ENCODE results near the gene AFF2.

The AFF2 gene

DNA sequence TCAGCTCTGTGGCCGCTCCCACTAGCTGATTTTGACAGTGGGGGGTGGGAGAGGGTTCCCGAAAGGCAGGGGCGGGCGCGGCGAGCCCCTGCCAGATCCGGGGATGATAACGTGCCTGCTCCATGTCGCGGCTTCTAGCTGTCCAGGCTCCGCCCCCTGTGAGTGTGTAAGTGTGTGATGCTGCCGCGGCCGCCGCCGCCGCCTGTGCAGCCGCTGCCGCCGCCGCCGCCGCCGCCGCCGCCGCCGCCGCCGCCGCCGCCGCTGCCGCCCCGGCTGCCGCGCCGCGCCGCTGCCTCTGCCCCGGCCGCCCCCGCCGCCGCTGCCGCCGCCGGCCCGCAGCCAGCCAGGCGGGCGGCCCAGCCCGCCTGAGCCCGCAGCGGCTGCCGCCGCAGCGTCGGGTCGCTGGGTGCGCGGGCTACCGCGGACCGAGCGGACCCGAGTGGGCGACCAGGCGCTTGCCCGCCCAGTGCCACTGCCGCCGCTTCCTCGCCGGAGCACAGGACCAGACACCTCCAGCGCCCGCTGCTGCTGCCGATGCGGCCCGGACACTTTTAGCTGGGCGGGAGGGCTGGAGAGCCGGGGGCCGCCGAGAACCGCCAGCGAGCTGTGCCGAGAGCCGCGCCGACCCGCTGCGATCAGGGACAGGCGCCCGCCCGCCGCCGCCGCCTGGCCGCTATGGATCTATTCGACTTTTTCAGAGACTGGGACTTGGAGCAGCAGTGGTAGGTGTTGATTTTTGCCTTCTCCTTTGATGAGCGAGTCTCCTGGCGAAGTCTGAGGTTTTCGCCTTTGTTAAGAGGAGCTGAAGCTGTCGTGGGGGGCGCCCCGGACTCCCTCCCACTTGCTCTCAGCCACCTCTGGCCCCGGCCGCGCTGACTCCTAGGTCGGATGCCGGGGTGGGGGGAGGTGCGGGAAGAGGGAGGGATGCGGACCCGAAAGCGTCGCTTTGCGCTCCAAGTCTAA is at the start of gene AFF2:
TSS of gene AFF2 (plus strand) at position 195 of the 963 bp plus-strand sequence. CDS start at position 676, 481 bp downstream.
- DNase-seq, result no peak

DNA sequence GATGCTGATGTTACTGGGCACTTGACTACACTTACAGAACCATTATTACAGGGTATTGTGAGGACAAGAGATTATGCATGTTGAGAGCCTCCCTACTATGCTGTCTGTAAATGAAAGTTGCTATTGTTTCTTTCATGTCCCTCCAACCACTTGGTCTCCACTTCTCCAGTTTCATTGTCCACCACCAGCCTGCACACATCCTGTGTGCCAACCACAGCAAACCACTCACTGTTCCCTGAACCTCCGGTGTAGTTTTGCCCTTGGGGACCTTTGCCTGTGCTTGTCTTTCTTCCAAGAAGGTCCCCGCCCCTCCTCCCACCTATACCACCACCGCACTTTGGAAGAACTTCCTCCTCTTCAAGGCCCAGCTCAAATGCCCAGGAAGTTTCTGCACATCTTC is 43.1 kb upstream of the AFF2 start:
- no peak for DNase-seq

DNA sequence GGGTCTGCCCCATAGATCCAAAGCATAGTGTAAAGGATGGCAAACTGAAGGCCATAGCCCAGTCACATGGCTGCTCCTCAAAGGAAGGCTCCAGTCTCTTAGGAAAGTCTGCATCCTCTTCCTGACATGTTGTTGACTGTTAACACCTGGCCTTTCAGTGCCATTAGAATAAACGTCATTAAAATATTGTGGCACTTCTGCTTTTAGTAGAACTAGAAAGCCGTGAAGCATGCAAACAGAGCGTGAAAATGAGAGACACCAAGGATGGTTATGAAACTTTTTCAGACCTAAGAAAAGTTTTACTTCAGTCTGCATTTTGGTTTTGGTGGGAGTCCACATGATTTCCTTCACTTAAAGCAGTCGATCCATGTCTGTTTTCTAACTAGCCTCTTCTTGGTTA is 41.1 kb upstream of the AFF2 start:
- no peak for DNase-seq

DNA sequence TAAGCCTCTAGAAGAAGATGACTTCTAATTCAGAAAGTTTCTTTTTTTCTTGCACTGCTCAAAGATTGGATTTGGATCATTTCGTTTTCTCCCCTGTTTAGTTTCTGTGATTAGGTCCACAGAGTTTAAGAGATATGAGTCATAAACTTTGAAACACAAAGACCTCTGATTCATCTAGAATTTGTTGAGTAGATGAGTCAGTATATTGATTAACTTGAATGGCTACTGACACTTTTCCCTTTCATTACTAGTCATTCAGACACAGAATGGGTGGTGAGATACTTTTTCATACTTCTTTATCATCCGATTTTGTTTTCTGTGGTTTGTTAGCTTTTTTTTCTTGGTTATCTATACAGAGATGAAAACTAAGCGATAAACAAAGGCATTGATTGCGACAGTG is 34.1 kb upstream of the AFF2 start:
- DNase-seq, result no peak

DNA sequence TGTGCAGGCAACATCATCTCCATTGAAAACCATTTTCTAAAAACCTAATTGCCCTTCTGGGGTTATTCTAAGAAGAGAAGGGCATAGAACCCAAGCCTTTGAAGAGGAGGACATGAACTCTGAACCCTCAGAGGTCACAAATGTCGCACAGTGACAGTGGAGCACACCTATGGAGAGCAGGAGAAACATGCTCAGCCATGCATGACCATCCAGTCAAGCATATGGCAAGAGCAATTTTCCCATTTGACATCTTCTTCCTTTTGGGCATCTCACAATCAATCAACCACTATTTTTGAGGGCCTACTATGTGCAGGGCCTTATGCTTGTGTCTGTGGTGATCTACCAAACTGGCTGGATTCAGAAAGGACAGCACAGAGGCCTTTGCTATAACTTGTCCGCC is 30.1 kb upstream of the AFF2 start:
- no peak for DNase-seq

DNA sequence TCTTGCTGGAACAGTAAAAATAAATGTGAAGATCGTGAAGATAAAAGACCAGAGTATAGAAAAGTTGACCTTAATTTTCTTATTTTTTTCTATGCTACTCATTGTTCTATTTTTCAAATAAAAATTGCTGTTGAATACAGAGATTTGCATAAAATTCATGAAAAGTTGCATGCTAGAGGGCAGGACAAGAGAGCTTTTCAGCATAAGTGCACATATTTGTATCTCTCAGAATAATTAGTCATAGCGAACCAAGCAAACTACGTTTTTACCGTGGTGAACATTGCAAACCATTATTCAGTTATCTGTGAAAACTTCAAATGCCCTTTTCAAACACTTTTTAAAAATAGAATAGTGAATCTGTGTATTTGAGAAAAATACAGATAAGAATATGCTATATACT is 26.4 kb upstream of the AFF2 start:
- DNase-seq, result no peak

DNA sequence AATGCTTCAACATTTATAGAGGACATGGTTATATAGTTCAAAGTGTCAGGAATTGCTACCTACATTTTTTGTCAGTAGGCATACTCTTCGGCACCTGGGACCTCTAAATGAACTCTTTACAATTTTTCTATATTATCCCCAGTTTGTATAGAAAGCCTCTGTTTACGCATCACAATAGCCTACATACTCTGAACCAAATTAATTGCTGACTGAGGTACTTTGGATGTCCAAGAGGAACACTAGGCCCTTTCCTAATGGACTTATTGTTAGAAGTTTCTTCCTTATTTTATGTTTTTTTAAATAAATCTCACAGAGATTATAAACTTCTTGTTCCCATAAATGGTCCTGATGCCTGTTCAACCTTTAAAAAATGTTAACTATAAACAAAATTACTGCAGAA is 8.4 kb upstream of the AFF2 start:
- no peak for DNase-seq

DNA sequence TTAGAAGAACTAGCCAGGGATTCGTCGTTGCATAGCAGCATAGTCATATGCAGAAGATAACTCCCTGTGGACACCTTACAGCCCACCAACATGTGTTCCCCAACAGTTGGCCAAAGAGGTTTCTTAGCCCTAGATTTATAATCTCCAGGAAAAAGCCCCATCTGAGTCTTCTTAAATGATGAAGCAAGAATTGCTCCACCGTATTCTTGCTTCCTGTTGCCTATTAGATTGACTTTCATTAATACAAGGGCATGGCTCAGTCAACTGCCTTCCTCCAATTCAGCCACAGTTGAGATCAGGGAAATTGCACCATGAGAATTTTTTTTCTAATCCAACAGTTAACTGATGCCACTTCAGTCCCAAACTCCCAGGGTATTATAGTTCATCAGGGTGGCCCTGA is 5.2 kb upstream of the AFF2 start:
- DNase-seq, result no peak

DNA sequence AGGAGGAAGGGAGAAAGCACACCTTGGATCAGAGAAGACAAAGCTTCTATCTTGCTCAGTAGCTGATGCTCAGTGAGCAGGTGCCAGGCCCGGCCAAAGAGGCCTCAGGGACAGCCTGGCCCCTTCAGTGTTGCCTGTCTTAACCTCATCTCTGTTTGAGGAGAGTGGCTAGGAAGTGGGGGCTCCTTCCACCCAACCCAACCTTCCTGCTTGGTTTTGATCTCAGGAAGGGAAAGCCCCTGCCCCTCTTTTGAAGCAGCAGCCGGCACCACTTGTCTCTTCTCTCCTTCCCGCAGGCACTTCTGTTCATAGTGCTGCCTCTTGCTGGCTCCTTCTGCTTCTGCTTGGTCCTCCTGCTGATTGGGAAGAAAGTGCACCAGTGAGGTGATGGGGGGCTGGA is 2.4 kb upstream of the AFF2 start:
- no peak for DNase-seq

DNA sequence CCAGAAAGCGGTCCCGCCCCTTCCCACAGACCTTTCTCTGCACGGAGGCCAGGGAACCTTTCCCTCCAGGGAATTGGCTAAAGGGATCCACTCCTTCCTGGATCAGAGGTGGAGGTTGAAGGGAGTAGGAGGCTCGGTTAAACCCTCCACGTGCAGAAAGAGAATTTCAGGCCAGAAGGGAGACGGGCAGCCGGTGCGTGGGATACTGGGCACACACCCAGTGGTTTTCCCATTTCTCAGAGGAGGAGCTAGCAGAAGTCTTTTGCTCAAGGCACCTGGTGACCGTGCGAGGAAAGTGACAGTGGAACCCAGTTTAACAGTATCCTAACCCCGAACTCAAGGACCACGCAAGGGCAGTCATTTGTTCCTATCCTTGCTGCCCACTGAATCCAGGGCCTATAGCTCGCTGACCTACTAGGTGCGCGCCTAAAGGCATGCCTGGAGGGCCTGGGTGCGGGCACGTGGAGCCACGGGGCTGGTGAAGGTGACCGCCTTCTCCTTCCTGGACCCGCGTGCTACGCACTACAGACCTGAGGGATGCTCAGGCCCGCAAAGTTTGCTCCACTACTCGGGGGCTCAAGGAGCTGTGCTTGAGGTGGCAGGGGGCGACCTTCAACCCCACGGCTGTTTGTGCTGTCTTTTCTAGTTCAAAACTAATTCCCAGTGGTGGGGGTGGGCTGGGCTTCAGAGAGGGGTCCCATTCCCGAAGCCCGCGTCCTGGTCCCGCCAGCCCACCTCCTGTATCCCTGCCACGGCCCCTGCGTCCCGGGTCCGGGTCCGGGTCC is 587 bp upstream of the AFF2 start:
- no peak for DNase-seq

DNA sequence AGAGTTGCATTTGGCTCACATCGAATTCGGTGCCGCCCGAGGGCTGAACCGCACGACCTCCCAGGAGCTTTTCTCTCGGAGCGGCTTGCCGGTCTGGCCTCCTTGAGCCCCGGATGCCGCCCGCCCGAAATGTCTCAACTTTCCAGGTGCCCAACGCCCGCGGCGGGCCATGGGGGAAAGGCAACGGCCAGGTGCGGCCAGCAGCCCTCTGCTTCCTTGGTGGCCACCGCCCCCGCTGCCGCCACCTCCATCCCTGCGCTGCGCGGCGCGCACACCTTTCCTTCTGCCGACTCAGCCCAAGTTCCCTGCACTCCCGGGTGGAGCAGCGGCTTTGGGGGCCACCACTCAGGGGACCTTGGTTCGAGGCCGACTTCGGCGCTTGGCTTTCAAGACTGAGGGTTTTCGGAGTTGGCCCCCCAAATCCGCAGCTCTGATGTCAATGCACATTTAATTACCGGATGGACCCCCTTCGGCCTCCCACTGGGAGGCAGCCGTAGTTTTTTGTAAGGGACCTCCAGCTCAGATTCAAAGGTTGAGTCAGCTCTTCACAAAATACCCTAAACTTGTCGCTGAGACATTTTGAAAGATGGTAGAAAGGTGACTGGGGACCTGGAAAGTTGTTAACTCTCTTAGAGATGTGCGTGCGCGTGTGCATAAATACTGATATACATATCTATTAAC is 1.1 kb downstream of the AFF2 start:
- DNase-seq, result no peak

DNA sequence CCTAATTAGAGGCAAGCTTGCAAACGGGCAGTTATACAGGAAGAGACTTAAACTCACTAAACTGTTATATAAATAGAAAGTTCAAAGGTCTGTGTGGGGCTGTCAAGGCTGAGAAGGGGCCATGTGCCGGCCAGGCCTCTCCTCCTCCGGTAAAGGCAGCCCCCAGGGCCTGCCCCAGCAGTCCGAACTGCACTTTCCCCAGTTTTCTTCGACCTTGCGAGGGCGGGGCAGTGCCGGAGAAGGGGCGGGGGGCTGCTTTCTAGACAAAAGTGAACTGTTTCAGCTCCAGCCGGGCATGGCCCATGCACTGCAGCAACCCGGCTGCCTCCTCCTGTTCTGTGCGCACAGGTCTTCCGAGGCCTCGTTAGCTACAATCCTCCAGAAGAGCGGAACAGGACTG is 4.1 kb downstream of the AFF2 start:
- no peak for DNase-seq

DNA sequence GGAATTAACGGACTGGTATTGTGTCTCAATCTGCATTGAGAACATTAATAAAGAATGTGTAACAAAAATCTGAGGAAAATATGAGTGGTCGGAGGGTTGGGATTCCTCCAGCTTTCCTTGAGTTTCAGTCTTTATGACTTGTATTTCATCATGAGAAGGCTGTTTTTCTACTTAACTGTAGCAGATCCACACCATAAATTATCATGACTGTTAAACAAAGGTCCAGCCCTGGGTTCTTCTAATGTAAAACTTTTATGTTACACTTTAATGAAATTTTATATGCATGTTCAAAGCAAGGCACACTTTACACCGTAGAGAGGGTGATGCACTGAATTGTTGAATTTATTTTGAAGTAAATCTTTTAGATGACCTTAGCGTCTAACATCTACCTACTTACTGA is 7.0 kb downstream of the AFF2 start:
- no peak for DNase-seq

DNA sequence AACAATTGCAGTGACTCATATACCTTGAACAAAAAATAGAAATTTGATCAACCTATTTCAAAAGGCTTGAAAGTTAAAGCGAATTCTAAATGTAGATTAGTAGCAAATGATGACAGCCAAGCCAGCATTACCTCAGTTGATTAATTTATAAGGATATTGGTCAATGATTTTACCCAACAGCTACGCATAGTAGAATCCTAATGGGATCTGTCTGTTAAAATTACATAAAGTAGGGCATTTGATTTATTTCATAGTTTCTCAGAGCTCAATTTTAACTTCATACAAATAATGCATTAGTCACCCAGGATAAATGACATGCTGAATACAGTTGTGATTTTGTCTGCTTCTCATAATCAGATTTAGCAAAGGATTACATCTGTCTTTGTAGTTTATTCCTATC is 12.0 kb downstream of the AFF2 start:
- DNase-seq, result no peak

DNA sequence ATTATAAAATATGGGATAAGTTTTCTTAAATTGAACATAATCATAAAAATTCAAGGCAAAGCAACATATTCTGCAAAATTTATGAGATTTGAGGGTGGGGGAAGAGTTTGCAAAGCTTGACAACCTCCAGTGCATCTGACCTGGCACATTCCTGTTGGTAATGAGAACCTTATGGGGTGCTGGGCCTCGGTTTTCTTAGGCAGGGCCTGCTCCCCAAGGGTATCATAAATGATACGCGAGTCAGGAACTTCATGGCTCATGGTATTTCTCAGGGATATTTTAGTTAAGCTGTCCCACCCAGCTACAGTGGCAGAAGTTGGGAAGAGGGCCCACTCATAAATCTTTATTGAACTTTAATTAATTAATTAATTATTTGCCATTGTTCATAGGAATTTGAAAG is 13.2 kb downstream of the AFF2 start:
- DNase-seq, result no peak

DNA sequence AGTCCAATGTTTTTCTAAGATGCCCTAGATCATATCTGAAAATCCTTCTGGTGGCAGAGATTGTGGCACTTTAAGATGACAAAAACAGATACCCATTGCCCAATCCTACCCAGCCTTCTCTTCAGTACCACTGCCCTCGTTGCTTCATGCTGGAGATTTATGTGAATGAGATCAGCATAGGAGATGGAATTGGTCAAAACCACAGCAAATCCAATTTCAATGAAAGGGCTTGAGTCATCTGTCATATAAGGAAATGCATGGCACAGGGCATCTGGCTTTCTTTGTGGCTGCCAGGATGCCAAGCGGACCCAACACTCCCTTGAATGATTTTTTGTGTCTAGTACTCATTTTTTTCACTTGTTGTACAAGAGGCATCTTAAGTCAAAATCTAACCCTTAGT is 16.8 kb downstream of the AFF2 start:
- DNase-seq, result no peak

DNA sequence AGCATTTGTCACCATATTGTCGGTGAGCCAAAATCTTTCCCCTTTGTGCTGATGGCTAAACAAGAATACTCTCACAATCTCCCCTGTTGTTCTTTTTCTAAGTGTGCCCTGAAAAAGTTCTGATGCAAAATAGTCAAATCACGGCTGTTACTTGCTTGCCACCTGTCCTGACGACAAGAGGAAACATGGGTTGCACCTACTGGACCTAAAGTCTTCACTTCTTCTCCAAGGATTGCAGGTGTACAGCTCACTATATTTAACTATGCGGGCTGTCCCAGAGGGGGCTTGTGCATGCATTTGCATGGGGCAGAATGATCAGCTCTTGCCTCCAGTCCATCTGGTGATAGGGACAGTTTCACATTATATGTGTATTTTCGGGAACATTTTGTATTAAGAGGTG is 21.6 kb downstream of the AFF2 start:
- DNase-seq, result no peak

DNA sequence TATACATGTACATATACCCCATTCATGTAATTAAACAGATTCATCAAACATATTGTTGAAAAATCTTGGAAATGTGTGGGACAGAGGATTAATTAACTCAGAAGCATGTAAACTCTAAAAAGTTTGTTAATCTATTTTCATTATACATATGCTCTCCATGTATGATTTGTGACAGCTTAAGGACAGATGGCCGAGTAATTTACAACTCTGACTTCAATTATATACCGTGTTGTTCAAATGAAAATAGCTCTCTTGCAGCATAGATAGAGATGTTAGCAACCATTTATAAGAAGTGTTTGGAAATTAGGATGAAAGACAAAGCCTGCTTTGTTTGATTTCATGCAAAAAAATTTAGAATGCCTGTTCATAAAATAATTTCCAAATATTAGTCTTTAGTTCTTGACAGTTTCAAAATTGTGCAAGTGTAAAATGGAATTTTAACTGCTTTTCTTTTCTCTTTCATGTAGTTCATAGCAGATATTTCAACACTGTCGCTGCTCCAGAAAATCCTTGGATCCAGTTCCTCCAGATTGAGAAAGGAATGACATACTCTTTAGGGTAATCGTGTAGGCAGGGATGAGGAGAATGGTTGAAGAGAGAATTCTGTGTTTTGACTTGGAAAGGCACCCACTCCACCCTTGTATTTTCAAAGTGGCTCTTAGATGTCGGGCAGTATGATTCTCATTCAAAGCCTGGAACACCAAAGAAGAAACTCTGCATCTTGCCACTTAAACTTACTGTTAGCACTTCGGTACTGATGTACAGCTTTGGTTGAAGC is 23.1 kb downstream of the AFF2 start:
- DNase-seq, result no peak

DNA sequence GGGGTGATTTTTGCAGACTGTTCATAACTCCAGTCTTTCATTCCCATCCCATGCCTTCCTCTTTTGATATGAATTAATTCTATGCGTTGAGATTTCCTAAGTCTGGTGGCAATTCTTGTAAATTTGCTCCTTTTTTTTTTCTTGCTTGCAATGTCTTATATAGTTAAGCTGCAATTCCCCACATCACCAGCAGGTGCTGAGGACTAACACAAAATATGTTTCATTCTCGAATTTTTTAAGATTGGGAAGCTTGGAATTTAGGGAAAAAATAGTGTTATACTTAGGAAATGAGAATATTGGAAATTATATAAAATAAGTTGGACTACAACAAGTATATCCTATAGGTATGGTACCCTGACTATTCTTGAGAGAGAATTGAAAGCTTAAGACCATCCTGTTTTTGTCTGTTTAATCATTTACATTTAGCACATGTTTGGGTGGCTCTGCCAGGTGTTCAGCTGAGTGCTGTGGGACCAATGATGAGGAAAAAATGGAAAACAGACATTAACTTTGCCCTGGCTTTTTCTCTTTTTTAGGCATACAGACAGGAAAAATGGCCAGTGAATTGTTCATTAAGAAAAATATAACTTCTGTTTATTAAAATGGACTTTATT is 30.2 kb downstream of the AFF2 start:
- DNase-seq, result no peak

DNA sequence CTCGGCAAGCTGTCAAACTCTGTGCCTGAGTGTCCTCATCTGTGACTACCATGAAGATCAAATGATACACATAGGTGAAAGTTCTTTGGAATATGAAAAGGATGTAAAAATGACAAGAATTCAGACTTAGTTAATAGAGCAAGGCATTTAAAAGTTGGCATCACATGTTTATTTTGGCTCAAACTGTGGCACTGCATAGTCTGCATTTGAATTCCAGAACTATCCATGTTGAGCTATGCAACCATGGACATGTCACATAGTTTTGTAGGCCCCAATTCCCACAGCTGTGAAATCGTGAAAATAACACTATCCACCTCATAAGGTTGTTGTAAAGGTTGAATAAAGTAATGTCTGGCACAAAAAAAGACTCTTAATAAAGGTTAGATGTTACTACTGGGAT is 33.9 kb downstream of the AFF2 start:
- DNase-seq, result no peak

DNA sequence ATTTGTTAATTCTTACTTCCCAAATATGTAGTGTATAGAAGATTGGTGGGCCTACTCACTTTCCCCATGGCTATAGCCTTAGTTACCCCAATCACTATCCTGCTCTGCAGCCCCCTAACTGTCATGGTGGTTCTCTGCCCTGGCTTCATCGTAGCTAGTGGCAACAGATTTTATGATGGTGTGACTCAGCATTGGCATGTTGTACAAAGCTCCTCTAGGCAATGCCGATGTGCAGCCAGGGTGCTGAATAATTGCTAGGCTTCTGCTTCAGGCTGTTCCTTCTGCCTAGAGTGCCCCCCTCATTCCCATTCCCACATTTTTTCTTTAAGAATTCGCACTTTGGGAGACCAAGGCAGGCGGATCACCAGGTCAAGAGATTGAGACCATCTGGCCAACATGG is 35.2 kb downstream of the AFF2 start:
- no peak for DNase-seq

DNA sequence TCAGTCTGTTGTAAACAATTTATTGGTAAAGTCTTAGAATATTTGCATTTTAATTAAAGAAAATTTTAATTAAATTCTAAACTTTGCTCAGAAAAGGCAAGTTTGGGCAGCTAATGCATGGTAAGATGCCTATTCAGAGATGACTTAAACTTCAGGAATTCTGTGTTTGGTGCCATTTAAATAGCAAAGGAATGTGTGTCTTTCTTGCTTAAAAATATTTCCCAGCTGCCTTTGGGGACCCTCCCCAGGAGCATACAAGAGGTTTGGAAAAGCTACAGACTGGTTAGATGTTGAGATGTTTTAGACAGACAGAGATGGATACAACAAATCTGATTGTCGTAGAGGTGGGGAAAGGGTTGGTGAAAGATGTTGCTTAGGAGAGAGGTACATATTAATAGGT is 36.5 kb downstream of the AFF2 start:
- no peak for DNase-seq

Measured in EL (cell line).